SK-N-SH (cell line): ENCODE measurements around the gene PRSS56. TPM values are rescaled to one million over a fixed set of nuclear protein-coding genes. Genes with fewer than 3 reads are reported as not detected.

Experiments
- CTCF ChIA-PET: fragments of 300-600, 350-600 bp; formaldehyde crosslinking; extraction: SDS; loops from one replicate; lab custom pipeline; 2021; lab: Yijun Ruan, JAX
- POLR2A ChIA-PET: fragments of 350-600 bp; sonication (Branson Sonifier 250); formaldehyde crosslinking; extraction: SDS; loops from one replicate; lab custom pipeline; 2020; ENCODE audit warnings: antibody characterized with exemption, inconsistent platforms; lab: Yijun Ruan, JAX
- DNase-seq: peaks from one replicate; pipeline ENCODE4 v3.0.0; 2012
- H2AFZ ChIP-seq: fragments of 200-600 bp; sonication (generic); 2 replicates; pipeline ENCODE4 v1.8.1; 2016; ENCODE audit warnings: antibody characterized with exemption, mild to moderate bottlenecking, low read depth
- H3F3A ChIP-seq: fragments of 200-600 bp; sonication (generic); replicated peaks from 2 replicates; pipeline ENCODE3; 2016; ENCODE audit warnings: antibody characterized with exemption, mild to moderate bottlenecking; ENCODE audit not compliant: insufficient read depth
- H3K27ac ChIP-seq, 2 experiments: fragments of 200-500 bp in 1 of 2; fragments of 200-600 bp in 1 of 2; sonication (Bioruptor generic) in 1 of 2; sonication (generic), shearing (Covaris generic) in 1 of 2; 2 replicates each; pipeline versions ENCODE4 v1.5.1 to v1.6.1; 2014 to 2016; ENCODE audit warnings: low read depth in 2 of 2, inconsistent platforms in 1 of 2, low read length in 1 of 2, mild to moderate bottlenecking in 1 of 2, mixed read lengths in 1 of 2
- H3K27me3 ChIP-seq: fragments of 200-600 bp; sonication (generic), shearing (Covaris generic); 2 replicates; pipeline ENCODE4 v1.6.1; 2016; ENCODE audit warnings: mixed run types; ENCODE audit not compliant: insufficient read depth
- H3K36me3 ChIP-seq, 2 experiments: fragments of 200-500 bp in 1 of 2; fragments of 200-600 bp in 1 of 2; sonication (Bioruptor generic) in 1 of 2; sonication (generic) in 1 of 2; replicated peaks in 1 of 2; 2 replicates each; pipeline versions ENCODE3 to v1.5.1; 2014 to 2016; ENCODE audit warnings: low read length in 1 of 2, mild to moderate bottlenecking in 1 of 2; ENCODE audit not compliant: insufficient read depth in 2 of 2, control insufficient read depth in 1 of 2
- H3K4me1 ChIP-seq, 2 experiments: fragments of 200-500 bp in 1 of 2; fragments of 200-600 bp in 1 of 2; sonication (Bioruptor generic) in 1 of 2; sonication (generic), shearing (Covaris generic) in 1 of 2; 2 replicates each; pipeline versions ENCODE4 v1.5.1 to v1.6.1; 2014 to 2016; ENCODE audit warnings: low read depth in 1 of 2, low read length in 1 of 2, mixed run types in 1 of 2; ENCODE audit not compliant: insufficient read depth in 2 of 2, control insufficient read depth in 1 of 2
- H3K4me2 ChIP-seq: fragments of 200-600 bp; sonication (generic), shearing (Covaris generic); 2 replicates; pipeline ENCODE4 v1.6.1; 2017; ENCODE audit warnings: mixed run types
- H3K4me3 ChIP-seq, 2 experiments: fragments of 200-500 bp in 1 of 2; fragments of 200-600 bp in 1 of 2; sonication (Bioruptor generic) in 1 of 2; sonication (generic), shearing (Covaris generic) in 1 of 2; 2 replicates each; pipeline versions ENCODE4 v1.5.1 to v1.8.1; 2014 to 2016; ENCODE audit warnings: low read depth in 2 of 2, inconsistent platforms in 1 of 2, low read length in 1 of 2, mild to moderate bottlenecking in 1 of 2, mixed read lengths in 1 of 2, moderate library complexity in 1 of 2
- H3K79me2 ChIP-seq: fragments of 200-600 bp; sonication (generic); 2 replicates; pipeline ENCODE4 v1.8.1; 2017; ENCODE audit warnings: mild to moderate bottlenecking; ENCODE audit not compliant: insufficient read depth
- H3K9ac ChIP-seq: fragments of 200-600 bp; sonication (generic); 2 replicates; pipeline ENCODE4 v1.6.1; 2017; ENCODE audit warnings: mixed run types
- H3K9me2 ChIP-seq: fragments of 200-600 bp; sonication (generic); 2 replicates; pipeline ENCODE4 v1.6.1; 2017; ENCODE audit warnings: mixed run types
- H3K9me3 ChIP-seq: fragments of 200-600 bp; sonication (generic); 2 replicates; pipeline ENCODE4 v1.6.1; 2017; ENCODE audit warnings: mixed run types, mild to moderate bottlenecking, moderate library complexity
- H4K20me1 ChIP-seq: fragments of 200-600 bp; sonication (generic); 2 replicates; pipeline ENCODE4 v1.6.1; 2017; ENCODE audit warnings: mild to moderate bottlenecking, mixed run types; ENCODE audit not compliant: insufficient read depth
- CHD2 ChIP-seq: fragments of 150-350 bp; IDR thresholded peaks from 2 replicates; pipeline ENCODE4 v1.6.1; 2018; ENCODE audit warnings: low read length; ENCODE audit not compliant: partially characterized antibody
- CTCF ChIP-seq: fragments of 200-600 bp; sonication (generic); IDR thresholded peaks from 2 replicates; pipeline ENCODE4 v1.6.1; 2017; ENCODE audit warnings: antibody characterized with exemption, mild to moderate bottlenecking, moderate library complexity
- NFIC ChIP-seq: IDR thresholded peaks from 2 replicates; pipeline ENCODE4 v1.4.0; 2012; ENCODE audit warnings: borderline replicate concordance
- NRF1 ChIP-seq: IDR thresholded peaks from 2 replicates; pipeline ENCODE4 v1.6.1; 2012; ENCODE audit warnings: low read depth, mild to moderate bottlenecking, low read length
- REST ChIP-seq: IDR thresholded peaks from 2 replicates; pipeline ENCODE4 v1.6.1; 2012; ENCODE audit warnings: mild to moderate bottlenecking, low read depth, low read length, moderate library complexity
- RXRA ChIP-seq: IDR thresholded peaks from 2 replicates; pipeline ENCODE4 v1.4.0; 2012; ENCODE audit warnings: low read depth, mild to moderate bottlenecking, borderline replicate concordance
- SMC3 ChIP-seq: IDR thresholded peaks from 2 replicates; pipeline ENCODE4 v1.6.1; 2012; ENCODE audit warnings: low read depth, low read length, improper control_type of control experiment
- TAF1 ChIP-seq: IDR thresholded peaks from 2 replicates; pipeline ENCODE4 v1.6.1; 2012; ENCODE audit warnings: low read depth, mild to moderate bottlenecking, low read length, moderate library complexity, borderline replicate concordance
- WGBS: methylation state at CpG from one replicate; pipeline ENCODE4 v1.1.6; 2017; ENCODE audit warnings: low lambda C conversion rate; 5-methylcytosine and 5-hydroxymethylcytosine counted together
- polyA plus RNA-seq, 3 experiments: library from polyadenylated mRNA; depleted of rRNA; stranded (reverse); fragments of >200 nt; gene quantifications; 2 replicates each; pipeline ENCODE4 v1.2.3, GENCODE V29; 2012

Gene PRSS56
- polyA plus RNA-seq, 1 of the 3 experiments (the other 2 are of a cell fraction), result not detected

- POLR2A ChIA-PET, result no interaction called here
- Histone ChIP-seq H4K20me1 (no peaks in the 10 kb centered on the region), H3K4me3 (no peak overlapping the region), H3K27ac (no peak overlapping the region), H2AFZ (no peak overlapping the region), H3K9ac (no peak overlapping the region), H3K4me2 (no peak overlapping the region), H3F3A (no peaks in the 10 kb centered on the region), H3K9me3 (no peaks in the 10 kb centered on the region), H3K79me2 (no peaks in the 10 kb centered on the region), H3K27me3 (no peaks in the 10 kb centered on the region), H3K36me3 (no peaks in the 10 kb centered on the region), H3K9me2 (no peaks in the 10 kb centered on the region), H3K4me1 (peaks cover 0 to 5% of the 10 kb centered on the region in 2 experiments; a peak in 1 of 4 replicates)
- no peak for DNase-seq
- CTCF ChIA-PET, result interaction anchor here (0.6 kb wide), 1 partner anchor 396 kb away, joined by 3 read pairs; no protein-coding TSS in a partner anchor
- no peak for TF ChIP-seq RXRA
- no peak for TF ChIP-seq NRF1
- TF ChIP-seq CTCF, result peak; percentile 33; the same call in 1 of the 2 replicates
- TF ChIP-seq REST, result no peak
- WGBS, result 95% methylated on average over 3 of the region's 5 CpGs
Measured at GRCh38 chr2:232537079-232537478, 16.9 kb downstream of the PRSS56 start.

- H3K9me2 ChIP-seq, result no peaks in the 10 kb centered on the region
- ChIA-PET CTCF (interaction anchor here (1.9 kb wide), 1 partner anchor 15 kb away, joined by 6 read pairs; no protein-coding TSS in a partner anchor), POLR2A (no interaction called here)
Measured at GRCh38 chr2:232537499-232537898, 17.3 kb downstream of the PRSS56 start.

More at GRCh38 chr2:232537499-232537898, 17.3 kb downstream of the PRSS56 start:
- Histone ChIP-seq H3K36me3 (no peaks in the 10 kb centered on the region), H3K4me1 (peaks cover 0 to 3% of the 10 kb centered on the region in 2 experiments; a peak in 1 of 4 replicates), H3K27me3 (no peaks in the 10 kb centered on the region), H3K4me3 (no peak overlapping the region), H4K20me1 (no peaks in the 10 kb centered on the region), H3K4me2 (no peak overlapping the region), H3F3A (no peaks in the 10 kb centered on the region), H3K27ac (no peak overlapping the region), H2AFZ (no peak overlapping the region), H3K79me2 (no peaks in the 10 kb centered on the region), H3K9me3 (no peaks in the 10 kb centered on the region), H3K9ac (no peak overlapping the region)
- TF ChIP-seq CHD2 (no peak), SMC3 (no peak), REST (no peak), NFIC (no peak), TAF1 (no peak)
- no peak for DNase-seq
- 79% methylated on average over 2 of the region's 4 CpGs for WGBS
